Activated T-helper 1 cell treated with Interleukin-2 at 50 U/mL for 16 hours (primary cell): ENCODE data around the gene UMAD1.

Experiments
- DNase-seq: peaks from one replicate; pipeline ENCODE4 v3.0.0-alpha.2; 2020; ENCODE audit warnings: low read depth

Gene UMAD1

DNA sequence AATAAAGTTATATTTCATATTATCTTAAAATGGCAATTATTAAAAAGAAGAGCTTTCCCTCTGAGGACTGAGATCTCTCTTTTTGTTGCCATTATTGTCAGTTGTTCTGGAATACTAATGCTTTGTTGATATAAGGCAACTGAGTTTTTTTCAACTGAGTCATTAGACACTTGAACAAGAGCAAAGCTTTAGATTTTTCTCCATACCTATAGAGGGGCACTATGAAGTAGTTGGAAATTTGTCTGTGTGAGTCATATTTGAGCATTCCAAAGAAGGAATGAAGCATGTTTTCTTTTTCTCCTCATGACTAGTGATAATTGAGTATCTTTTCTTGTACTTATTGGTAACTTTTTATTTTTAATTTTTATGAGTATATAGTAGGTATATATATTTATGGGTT is 53.3 kb downstream of the UMAD1 start:
- no peak for DNase-seq

DNA sequence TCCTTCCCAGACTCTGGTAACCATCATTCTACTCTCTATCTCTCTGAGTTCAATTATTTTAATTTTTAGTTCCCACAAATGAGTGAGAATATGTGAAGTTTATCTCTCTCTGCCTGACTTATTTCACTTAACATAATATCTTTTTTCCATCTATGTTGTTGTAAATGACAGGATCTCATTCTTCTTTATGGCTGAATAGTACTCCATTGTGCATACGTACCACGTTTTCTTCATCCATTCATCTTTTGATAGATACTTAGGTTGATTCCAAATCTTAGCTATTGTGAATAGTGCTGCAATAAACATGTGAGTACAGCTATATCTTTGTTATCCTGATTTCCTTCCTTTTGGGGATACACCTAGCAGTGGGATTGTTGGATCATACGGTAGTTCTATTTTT is 54.0 kb downstream of the UMAD1 start:
- DNase-seq: no peak

DNA sequence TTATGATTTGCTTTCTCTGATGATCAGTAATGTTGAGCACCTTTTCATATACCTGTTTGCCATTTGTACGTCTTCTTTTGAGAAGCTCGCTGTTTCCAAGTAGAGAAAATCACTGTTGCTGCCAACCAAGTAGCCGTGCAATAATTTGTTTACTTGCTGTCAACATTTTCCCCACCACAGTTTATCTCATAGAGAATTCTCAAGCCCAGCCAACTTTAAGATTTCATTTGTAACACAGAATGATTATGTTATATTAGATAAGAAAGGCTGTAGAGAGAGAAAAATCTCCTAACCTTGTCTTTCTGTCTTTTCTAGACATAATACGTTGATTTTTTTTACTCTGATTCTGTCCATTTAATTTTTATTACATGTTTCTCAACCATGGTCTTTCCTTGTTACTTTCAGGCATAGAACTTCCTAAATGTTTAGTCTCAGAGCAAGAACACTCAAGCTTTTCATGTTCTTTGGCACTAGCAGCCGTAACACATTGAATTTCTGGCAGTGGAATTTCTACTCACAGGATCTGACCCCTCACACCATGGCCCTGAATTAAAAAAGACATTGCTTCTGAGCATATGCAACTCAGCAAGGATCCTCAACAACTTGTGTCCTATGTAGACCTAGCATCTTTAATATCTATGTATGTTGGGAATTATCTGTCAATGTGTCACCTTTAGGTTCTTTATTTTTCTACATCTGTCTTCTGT is 54.7 kb downstream of the UMAD1 start:
- no peak for DNase-seq

DNA sequence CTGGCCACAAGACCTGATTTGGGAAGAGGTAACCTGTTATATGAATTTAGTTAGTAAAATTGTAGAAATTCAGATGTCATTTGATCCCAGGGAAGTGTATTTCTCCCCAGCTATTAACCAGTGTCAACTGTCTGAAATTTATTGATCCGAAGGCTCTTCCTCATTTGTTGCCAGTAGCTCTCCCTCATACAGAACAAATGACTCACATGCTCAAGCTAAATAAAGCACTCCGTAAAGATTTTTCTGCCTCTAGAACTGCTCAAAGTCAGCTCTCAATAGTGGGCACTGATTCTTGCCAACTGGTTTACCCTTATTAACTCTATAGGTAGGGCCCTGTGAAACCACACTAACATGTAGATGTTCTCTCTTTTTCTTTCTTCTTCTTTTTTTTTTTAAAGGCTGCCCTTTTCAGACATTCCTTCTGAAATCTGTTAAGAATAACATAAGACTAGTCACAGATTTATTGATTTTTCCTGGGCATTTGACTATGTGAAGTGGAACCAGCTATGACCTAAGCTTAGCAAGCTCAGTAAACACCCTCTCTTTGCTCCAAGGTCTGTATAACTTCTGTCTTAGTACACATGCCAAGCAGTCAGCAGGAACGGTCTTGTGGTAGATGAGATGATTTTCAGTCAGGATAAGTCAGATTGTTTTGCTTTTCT is 56.0 kb downstream of the UMAD1 start:
- no peak for DNase-seq

DNA sequence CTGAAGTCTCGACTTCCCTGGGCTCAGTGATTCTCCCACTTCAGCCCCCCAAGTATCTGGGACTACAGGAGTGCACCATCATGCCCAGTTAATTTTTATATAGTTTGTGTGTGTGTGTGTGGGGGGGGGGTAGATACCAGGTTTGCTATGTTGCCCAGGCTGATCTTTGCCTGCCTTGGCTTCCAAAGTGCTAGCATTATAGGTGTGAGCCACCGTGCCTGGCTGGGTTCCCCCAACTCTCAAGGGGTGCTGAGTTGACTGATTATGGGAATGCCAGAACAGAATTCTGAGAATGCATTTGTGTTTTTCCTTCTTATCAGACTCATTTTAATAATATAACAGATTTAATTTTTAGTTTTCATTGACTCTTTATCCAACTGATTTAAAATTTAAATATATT is 58.4 kb downstream of the UMAD1 start:
- no peak for DNase-seq

DNA sequence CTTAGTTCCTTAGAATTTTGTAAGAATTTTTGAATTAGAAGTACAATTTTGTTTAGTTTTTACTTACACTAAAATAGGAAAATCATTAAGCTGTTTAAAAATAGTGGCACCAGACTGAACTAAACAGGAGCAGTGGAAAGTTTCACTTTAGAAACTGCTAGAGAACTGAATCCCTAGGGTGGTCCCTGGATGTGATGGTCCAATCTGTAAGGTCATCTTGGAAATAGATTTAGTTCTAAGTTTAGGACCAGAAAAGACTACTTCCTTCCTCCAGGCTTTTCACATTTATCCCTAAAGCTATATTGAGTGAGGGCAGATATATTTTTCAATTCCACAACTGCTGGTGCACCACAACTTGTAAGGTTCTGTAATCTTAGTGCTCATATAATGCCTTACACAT is 58.8 kb downstream of the UMAD1 start:
- no peak for DNase-seq

DNA sequence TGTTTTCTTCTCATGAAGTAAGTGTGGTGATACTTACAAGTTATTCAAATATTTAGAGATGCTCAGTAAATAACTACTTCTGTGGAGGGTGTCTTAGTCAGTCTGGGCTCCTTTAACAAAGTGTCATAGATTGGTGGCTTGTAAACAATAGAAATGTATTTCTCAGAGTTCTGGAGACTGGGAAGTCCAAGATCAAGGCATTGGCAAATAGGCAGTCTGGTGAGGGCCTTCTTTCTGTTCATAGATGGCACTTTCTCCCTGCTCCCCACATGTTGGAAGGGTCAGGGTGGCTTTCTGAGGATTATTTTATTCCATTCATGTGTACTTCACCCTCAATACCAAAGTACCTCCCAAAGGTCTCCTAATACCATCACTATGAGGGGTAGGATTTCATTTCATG is 59.4 kb downstream of the UMAD1 start:
- no peak for DNase-seq

DNA sequence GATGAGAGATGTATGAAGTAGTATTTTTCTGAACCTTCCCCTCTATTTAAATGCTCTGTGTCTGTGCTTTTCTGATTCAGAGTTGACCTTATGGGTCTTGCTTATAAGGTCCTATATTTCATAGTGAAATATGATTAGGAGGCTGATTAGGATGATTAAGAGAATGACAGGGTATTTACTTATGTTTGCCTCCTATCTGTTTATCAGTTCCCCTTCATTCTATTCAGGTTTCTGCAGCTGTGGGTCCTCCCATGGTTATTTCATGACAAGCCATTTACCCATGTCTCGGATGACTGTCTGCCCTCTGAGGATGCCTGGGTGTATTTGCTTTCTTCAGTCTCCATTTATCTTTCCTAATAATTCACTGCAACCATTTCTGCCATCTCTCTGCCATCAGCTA is 61.0 kb downstream of the UMAD1 start:
- no peak for DNase-seq

DNA sequence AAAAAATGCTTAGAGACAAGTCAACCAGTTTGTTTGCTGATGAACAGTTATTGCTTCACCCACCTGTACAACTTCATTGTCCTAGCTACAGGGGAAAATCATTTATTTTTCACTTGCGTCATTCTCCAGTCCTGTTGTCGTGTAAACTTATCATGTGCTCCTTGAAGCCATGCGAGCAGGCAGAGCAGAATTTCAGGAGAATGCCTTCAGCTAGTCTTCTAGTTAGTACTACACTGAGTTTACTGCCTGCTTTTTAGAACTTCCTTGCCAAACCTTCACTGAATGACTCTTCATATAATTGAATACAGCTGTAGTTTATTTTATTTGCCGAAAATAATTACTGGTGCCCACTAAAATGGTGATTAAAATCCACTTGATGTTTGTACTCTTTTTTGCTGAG is 62.3 kb downstream of the UMAD1 start:
- no peak for DNase-seq

DNA sequence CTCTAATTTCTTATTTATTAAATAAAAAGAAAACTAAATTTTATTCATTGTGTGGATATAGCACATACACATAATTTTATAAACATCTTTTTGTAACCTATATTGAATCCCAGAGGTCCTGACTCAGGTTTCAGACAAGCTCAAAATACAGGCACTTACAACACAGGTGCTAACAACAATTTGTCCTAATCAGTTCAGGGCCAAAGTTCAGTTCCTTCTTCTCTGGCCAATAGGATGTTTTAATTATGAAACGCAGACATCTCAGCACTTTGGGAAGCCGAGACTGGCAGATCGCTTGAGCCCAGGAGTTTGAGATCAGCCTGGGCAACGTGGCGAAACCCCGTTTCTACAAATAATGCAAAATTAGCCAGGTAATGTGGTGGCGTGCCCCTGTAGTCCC is 62.9 kb downstream of the UMAD1 start:
- DNase-seq: no peak

DNA sequence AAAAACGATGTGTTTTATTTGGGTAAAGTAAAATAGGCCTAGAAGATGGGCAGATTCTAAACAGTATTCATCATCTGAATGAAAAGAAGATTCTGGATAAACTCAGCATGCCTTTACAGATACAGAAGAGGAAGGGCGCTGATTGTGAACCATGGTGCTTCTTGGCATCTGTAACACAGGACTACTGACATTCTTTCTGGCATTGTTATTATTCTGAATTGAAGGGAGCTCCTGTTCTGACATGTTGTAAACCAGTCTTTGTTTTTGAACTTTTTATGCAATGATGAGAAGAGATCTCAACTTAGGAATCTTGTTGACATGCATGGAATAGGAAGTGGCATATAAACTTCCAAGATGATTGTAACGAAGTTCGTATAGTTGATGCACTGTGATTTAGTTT is 64.3 kb downstream of the UMAD1 start:
- DNase-seq: no peak

DNA sequence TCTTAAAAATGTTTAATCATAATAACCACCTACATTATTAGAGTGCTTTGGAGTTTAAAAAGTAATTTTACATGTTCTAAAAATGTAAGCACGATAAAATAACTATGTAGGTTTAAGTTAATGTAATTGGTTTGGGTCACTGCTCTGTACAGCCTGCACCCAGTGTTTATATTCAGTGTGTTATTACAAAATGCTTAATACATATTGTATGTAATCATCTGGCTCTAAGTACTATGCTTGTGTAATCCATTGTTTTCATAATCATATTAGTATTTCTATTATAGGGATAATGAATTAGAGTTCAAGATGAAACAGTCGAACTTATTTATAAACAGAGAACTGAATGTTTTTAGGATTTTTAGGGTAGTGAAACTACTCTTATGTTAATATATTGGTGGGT is 64.8 kb downstream of the UMAD1 start:
- no peak for DNase-seq

DNA sequence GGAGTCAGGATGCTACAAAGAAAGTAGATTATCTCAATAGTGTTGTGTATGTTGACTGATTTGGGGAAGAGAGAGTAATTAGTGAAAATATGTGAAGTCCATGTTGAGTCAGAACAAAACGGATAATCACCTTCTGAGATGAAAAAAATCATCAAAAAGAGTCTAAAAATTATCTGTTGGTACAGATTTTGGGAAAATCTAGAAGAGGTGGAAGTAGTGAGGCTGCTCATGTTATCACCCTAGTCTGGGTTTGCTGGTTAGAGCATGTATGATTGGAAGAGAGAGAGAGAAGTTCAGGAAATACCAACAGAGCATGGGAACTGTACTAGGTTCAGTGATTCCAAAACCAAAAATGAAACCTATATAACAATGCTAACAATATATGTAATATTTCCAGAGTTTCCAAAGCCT is 65.6 kb downstream of the UMAD1 start:
- DNase-seq: no peak

DNA sequence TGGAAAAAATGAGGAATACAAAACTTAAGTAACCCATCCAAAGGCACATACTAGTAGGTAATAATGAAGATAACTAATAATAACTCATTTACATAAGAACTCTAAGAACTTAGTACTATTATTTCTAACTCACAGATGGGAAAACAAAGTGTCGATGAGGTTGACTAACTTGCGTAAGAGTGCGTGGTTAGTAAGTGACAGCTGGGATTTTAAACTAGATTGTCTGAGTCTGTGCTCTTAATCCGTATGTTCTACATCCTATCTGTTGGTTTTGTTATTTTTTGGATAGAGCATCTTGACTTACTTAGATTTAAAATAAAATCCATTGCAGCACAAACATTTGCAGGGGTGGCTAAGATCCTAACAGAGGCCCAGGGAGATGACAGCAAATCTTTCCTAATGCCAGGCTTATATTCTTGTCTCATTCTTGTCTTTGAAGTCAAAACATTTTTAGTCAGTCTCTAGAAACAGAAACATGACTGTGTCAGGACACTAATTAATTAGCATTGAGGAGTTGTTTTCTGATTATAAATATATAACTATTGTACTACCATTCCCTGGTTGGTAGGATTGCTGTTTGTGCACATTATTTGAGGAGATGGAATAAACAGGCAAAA is 66.1 kb downstream of the UMAD1 start:
- DNase-seq: no peak

DNA sequence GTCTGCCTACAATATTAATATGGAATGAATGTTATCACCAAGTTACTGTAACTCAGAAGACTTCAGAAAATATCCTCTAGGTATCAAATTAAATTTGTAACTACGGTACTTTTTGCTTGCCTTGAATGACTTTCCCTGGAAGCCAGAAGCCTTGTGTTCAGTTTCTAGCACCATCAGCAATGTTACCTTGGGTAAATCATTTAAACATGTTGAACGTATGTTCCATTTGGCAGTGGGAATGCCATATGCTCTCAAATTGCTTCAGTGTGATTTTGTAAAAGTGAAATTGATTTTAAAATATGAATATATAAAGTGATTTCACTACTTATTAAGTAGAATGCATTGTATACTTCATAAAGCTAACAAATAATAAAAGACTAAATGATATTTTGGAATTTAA is 66.7 kb downstream of the UMAD1 start:
- DNase-seq: no peak

DNA sequence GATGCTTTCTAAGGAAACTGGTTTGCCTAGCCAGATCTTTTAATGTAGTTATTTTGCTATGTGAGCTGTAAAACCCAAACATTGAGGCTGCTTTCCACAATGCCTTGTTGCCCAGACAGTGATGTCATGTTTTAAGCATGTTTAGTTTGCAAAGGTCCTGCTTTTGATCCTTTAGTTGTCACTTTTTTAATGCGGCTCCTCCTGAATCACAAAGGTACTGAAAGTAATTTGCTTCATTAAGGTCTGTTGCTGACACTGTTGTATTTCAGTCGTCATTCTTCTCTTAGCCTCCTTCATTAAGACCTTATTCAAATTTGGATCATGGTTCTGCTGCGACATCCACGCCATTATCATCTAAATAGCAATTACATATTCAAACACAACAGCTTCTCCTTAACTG is 67.3 kb downstream of the UMAD1 start:
- DNase-seq: no peak

DNA sequence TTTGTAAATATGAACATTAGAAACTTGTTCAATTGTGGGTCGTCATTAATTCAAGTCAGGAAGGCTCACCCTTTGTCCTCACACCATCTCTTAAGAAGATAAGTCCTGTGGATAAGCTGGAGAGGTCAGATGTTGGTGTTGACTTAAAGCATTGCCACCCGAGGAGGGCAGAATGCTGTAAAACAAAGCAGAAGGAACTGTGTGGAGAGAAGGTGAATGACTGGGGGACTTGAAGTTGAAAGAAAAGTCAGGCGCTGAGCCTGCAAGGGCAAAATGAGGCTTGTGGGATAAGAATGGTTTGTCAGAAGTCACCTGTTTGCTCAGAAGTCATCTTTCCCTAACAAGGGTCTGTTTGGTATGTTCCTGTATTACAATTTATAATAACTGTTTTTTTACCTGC is 68.7 kb downstream of the UMAD1 start:
- DNase-seq: no peak

DNA sequence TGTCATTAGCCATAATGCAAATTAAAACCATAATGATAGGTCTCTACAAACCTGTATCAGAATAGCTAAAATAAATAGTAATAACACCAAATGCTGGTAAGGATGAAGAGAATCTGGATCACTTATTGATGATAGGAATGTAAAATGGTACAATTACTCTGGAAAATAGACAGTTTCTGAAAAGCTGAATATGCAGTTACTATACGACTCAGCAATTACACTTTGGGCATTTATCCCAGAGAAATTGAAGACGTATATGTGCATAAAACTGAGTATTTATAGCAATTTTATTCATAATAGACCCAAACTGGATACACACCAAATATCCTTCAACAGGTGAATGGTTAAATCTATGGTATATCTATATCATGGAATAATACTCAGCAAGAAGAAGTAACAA is 69.9 kb downstream of the UMAD1 start:
- DNase-seq: no peak

DNA sequence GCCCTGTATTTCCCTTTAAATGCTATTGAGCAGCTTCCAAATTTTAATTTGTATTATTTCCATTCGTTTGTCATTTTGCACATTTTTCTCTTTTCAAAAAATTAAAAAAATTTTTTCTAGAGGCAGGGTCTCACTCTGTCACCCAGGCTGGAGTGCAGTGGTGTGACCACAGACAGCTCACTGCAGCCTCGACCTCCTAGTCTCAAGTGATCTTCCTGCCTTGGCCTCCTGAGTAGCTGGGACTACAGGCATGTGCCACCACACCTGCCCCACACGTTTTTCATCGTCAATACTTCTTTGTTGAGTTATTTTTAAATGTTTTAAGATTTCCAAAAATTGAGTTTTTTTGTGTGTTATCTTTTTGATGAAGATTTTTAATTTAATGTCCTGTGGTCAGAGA is 73.2 kb downstream of the UMAD1 start:
- no peak for DNase-seq

DNA sequence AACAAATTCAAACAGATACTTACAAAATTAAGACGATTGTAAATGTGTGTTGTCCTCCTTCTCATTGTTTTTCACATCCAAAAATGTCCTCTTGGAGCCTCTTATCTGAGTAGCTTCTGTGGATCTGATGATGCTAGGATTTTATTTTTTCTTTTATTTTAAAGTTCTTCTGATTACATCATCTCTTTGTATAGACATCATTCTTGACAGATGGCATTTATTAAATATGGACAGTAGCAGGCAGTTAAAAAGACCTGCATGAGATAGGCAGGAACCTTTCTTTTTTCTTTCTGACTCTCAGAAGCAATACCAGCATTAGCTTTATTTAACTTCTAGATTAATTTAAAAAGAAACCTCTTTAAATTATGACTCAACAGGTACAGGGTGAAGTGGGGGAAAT is 77.9 kb downstream of the UMAD1 start, which contains the start of gene RPA3:
TSS of gene RPA3 (minus strand) at position 116 of the 400 bp plus-strand sequence. CDS start 78,189 bp downstream, outside the sequence.
- DNase-seq: no peak

DNA sequence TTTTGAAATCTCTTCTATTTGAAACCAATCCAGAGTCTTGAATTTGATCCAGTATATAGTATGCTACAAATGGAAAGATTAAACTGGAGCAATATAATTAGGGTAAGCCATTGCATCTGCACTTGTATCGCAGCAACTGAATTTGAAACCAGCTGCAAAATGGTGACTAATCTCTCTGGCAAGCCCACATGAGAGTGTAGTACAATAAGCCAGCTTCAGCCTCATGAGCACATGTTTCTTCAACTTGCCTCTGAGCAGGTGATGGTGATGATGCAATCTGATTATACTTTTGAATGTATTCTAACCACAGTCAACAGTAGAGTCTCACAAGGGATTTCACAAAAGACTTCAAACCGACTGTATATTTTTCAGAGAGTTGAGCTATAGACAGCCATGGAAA is 78.7 kb downstream of the UMAD1 start:
- DNase-seq: no peak

DNA sequence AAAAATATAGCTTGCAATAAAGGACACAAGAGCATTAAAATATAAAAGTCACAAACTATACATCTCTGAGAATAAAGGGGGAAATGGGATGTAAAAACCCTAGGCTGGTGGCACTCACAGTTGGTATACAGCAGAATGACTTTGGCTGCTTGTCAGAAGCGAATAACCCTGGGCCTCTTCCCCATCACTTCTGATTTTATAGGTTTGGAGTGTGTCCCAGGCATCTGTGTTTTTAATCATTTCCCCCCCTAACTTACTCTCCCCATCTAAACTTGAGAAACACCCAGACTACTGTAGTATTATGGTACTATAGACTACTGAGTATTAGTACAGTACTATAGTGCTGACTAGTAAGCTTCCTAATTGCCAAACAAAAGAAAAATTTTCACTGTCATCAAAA is 79.6 kb downstream of the UMAD1 start:
- DNase-seq: no peak

DNA sequence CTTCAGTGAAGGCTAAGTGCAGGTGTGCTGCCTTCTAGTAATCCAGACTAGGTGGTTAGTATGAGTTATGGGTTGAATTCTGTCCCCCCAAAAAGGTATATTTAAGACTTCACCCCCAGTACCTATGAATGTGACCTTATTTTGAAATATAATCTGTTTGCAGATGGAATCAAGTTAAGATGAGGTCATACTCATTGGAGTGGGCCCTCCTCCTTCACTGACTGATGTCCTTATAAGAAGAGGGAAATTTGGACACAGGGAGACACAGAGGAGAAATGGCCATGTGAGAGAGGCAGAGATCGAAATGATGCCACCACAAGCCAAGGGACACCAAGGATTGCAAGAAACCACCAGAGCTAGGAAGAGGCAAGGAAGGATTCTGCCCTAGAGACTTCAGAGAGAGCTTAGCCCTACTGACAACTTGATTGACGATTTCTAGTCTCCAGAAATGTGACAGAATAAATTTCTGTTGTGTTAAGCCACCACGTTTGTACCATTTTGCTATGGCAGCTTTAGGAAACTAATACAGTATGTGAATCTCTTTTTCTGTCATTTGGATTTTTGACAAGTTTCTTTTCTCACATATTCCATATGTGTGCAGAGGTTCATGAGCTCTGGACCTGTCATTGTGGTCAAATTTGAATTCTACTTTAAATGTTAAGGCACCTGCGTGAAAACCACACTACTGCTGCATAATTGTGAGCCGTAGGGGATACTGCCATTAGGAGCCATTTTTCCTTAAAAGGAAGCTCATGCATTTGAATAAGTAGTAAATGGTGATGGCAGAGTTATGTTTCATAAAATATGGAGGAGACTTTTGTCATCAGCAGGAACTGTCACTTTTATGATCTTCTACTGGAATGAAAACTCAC is 80.4 kb downstream of the UMAD1 start:
- no peak for DNase-seq
